ENCODE results near the gene CBLC.

Gene CBLC

GRCh38 chr19:44848812-44849447 is 71.2 kb downstream of the CBLC start:
- H3K27ac ChIP-seq: peak overlapping the region; percentile 99
- peaks cover 64% of the 10 kb centered on the region for H3K4me1 ChIP-seq
- H3K9ac ChIP-seq: peak overlapping the region; percentile 98
- H3K4me3 ChIP-seq: peak overlapping the region; percentile 99
- H3K36me3 ChIP-seq: peaks cover 11% of the 10 kb centered on the region; the same call in 1 of the 2 replicates
- peak overlapping the region; percentile 99 for H3K4me2 ChIP-seq
- peaks cover 61% of the 10 kb centered on the region for H4K20me1 ChIP-seq
- no peaks in the 10 kb centered on the region for H3K9me3 ChIP-seq
- TF ChIP-seq Cebpa-rat (IDR thresholded peaks at IDR 0.05): no peak
- H3K27me3 ChIP-seq: no peaks in the 10 kb centered on the region
